ENCODE results near the gene SLC25A19.
A peak's percentile ranks its signal among the peaks of the same experiment; 100 is the strongest.
"Not testable (repeated sequence)": the region's sequence is repeated elsewhere in the genome, so short reads cannot be mapped to it uniquely, and the experiment has no call there.

Gene SLC25A19

GRCh38 chr17:75307957-75308731 is 18.9 kb upstream of the SLC25A19 start:
- FAIRE-seq (no peak), DNase-seq (ENCODE audit: extremely low spot score, insufficient read length, low read depth) (no peak)

GRCh38 chr17:75301502-75302206 is 12.4 kb upstream of the SLC25A19 start:
- no peak for FAIRE-seq
- no peak for DNase-seq (ENCODE audit: extremely low spot score, insufficient read length, low read depth)

- no peak for DNase-seq (ENCODE audit: extremely low spot score, insufficient read length, low read depth)
- no peak for FAIRE-seq
These were observed 11.8 kb upstream of the SLC25A19 start for GRCh38 chr17:75301049-75301448.

GRCh38 chr17:75300280-75300679 is 11.0 kb upstream of the SLC25A19 start:
- no peak for DNase-seq (ENCODE audit: extremely low spot score, insufficient read length, low read depth)
- no peak for FAIRE-seq

DNA sequence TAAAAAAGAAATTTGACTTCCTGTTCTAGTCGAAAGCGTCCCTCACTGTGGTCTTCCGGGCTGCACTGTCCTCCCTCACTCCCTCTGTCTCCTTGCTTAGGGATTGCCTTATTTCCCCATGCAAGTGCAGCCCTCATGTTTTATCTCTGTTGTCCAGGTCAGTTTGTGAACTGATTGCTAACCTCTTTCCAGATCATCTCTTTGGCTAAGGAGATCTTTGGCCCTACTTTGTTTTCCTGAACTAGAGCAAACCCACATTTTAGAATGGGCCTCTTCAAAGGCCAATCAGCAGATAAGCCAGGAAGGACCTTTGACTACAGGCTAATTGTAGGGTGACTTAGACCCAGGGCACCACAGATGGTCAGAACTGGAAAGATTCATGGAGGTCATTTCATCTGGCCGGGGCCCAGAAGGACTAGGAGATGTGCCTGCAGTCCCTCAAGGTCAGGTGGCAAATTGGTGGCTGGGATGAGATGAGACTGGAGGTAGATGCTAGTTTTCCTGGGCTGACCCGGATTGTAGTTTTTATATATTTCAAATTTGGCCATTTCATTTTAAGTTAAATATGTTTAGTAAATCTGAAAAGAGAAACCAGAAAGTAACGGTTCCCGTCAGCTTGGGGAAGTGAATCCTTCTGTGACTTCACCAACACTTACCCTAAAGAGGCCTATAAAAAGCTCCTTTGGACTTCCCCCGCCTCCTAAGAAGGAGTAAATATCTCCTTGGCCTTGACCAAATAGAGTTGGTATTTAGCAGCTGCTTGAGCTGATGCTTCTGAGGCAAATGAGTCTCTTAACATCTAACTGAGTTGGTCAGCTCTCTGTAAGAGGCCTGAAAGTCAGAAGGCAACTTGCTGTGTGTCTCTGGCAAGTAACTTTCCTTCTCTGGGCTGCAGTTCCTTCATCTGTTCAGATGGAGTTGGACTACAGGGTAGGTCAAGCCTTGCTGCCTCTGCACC is 6.2 kb upstream of the SLC25A19 start:
- FAIRE-seq (peak; percentile 98), DNase-seq (ENCODE audit: extremely low spot score, insufficient read length, low read depth) (no peak)

DNA sequence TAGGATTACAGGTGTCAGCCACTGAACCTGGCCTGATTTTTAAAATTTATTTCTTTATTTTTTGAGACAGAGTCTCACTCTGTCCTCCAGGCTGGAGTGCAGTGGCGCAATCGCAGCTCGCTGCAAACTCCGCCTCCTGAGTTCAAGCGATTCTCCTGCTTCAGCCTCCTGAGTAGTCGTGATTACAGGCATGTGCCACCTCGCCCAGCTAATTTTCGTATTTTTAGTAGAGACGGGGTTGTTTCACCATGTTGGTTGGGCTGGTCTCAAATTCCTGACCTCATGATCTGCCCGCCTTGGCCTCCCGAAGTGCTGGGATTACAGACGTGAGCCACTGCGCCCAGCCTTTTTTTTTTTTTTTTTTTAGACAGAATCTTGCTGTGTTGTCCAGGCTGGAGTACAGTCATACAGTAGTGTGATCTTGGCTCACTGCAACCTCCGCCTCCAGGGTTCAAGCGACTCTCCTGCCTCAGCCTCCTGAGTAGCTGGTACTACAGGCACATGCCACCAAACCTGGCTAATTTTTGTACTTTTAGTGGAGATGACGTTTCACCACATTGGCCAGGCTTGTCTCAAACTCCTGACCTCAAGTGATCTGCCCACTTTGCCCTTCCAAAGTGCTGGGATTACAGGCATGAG is 3.7 kb upstream of the SLC25A19 start:
- not testable (repeated sequence) for DNase-seq (ENCODE audit: extremely low spot score, insufficient read length, low read depth); FAIRE-seq

- FAIRE-seq, result peak; percentile 76
- DNase-seq (ENCODE audit: extremely low spot score, insufficient read length, low read depth), result no peak
These were observed 652 bp upstream of the SLC25A19 start for GRCh38 chr17:75289832-75290337.

DNA sequence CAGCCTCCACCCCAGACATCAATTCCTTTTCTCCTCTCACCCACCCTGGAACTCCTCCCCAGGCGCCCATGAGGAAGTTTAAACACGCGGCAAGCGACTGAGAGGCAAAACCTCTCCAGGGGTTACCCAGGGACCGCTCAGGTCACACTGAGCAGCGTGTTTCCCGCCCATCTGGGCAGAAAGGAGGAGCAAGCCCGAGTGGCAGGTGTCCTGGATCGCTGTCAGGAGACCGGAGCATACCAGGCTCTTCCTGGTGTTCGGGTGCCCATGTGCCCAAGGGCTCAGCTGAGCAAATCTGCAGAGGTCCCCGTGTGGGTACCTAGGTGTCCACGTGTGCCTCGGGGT is 491 bp downstream of the SLC25A19 start:
- FAIRE-seq (no peak), DNase-seq (ENCODE audit: extremely low spot score, insufficient read length, low read depth) (no peak)

GRCh38 chr17:75288359-75288758 is 874 bp downstream of the SLC25A19 start:
- no peak for FAIRE-seq
- DNase-seq (ENCODE audit: extremely low spot score, insufficient read length, low read depth), result no peak

- DNase-seq (ENCODE audit: extremely low spot score, insufficient read length, low read depth) (no peak), FAIRE-seq (no peak)
These were observed 2.0 kb downstream of the SLC25A19 start for GRCh38 chr17:75287221-75287620.

GRCh38 chr17:75285123-75285522 is 4.1 kb downstream of the SLC25A19 start:
- FAIRE-seq (no peak), DNase-seq (ENCODE audit: extremely low spot score, insufficient read length, low read depth) (no peak)

DNA sequence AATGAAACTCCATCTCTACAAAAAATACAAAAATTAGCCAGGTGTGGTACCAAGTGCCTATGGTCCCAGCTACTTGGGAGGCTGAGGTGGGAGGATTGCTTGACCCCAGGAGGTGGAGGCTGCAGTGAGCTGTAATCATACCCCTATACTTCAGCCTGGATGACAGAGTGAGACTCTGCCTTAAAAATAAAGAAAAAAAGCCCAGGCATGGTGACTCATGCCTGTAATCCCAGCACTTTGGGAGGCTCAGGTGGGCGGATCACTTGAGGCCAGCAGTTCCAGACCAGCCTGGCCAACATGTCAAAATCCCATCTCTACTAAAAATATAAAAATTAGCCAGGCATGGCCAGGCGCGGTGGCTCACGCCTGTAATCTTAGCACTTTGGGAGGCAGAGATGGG is 9.0 kb downstream of the SLC25A19 start:
- not testable (repeated sequence) for DNase-seq (ENCODE audit: extremely low spot score, insufficient read length, low read depth); FAIRE-seq

DNA sequence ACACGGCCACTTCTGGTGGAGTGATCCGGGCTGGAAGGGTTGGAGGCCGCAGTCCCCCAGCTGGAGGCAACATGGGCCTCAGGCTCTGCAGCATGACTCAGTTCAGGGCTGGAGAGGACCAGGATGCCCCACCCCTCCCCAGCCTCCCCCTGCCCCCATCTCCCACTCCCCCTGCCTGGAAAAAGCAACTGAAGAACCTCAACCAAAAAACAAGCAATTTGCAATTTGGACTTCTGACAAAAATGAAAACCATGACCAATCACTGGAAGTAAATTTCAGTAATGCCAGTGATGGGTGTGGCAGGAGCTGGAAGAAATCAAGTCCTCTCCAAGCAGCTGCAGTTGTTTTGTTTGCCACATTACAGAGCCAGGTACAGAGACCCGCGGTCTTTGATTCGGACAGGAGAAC is 11.6 kb downstream of the SLC25A19 start:
- DNase-seq (ENCODE audit: extremely low spot score, insufficient read length, low read depth), result no peak
- no peak for FAIRE-seq

GRCh38 chr17:75273977-75274708 is 15.1 kb downstream of the SLC25A19 start:
- FAIRE-seq (no peak), DNase-seq (ENCODE audit: extremely low spot score, insufficient read length, low read depth) (no peak)

DNA sequence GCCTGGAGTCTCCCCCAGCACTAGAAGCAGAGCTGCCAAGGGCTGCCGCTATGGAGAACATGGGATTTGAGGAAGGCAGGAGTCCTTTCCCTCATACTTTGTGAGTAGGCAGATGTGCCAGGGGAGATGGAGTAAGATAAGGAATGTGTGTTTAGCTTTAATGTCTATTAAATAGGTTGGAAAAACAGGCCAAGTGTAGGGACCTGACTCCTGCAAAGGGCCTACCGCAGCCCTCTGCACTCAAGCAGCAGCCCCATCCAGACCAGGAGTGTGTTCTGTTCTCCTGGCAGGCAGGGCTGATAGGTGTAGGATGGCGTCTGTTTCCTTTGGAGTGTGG is 16.4 kb downstream of the SLC25A19 start:
- DNase-seq (ENCODE audit: extremely low spot score, insufficient read length, low read depth), result no peak
- FAIRE-seq, result no peak

- no peak for FAIRE-seq
- no peak for DNase-seq (ENCODE audit: extremely low spot score, insufficient read length, low read depth)
These were observed 17.0 kb downstream of the SLC25A19 start for GRCh38 chr17:75271955-75272847.

DNA sequence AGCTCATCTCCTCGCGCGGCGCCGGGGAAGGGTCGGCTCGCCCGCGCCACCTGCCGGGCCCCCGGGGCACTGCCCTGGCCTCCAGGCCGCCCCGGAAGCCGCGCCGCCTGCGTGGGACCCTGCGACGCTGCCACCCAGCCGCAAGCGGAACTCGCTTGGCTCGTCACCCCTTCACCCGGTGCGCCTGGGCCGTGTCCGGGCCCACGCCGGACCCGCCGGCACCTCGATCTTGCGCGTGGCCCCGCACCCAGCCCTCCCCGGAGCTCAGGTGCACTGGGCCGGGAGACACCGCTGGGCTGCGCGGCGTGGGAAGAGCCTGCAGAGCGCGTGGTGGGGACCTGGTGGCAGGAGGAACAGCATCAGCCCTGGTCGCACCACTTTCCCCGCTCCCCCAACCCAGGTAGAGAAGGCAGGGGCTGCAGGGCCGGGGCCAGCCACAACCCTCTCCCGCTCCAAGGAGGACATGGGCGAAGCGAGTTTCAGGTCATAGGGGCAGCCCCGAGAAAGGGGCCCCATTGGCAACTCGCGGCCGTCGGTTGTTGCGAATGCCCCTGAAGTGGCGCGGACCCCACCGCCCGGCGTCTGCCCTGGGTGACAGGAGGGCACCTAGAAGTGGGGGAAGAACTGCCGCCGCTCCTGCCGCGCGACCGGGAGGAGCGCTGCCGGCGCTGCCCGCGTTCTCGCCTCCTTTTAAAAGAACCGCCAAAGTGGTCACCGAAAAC is 17.8 kb downstream of the SLC25A19 start:
- FAIRE-seq, result peak; percentile 78
- DNase-seq (ENCODE audit: extremely low spot score, insufficient read length, low read depth), result peak; percentile 91

DNA sequence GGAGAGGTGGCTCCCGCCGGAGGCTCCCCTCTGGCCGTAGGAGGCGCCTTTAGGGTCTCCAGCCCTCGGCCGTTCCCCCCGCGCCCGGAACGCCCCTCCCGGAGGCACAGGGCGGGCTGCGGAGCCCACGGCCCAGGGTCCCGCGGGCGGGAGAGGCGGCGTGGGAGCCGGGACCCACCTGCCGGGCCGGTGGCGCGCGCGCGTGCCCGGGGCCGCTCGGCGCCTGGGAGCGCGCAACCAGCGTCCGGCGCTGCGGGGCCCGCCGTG is 18.3 kb downstream of the SLC25A19 start, which contains the start of gene MIF4GD:
Gene MIF4GD (minus strand): TSS at position 266 of the 267 bp plus-strand sequence. CDS start 1,036 bp downstream, outside the sequence.
- FAIRE-seq (no peak), DNase-seq (ENCODE audit: extremely low spot score, insufficient read length, low read depth) (no peak)
